ENCODE data around the gene TAF4B. TPM values are rescaled to one million over a fixed set of nuclear protein-coding genes. Genes with fewer than 3 reads are reported as not detected.
"Not testable (repeated sequence)": the region's sequence is repeated elsewhere in the genome, so short reads cannot be mapped to it uniquely, and the experiment has no call there.

TAF4B gene
- total and polyA plus RNA-seq, 2 of the 8 experiments (the other 6 are each of a cell fraction or from before 2014, with no cell fraction given): 9.3 to 19.8 TPM

DNA sequence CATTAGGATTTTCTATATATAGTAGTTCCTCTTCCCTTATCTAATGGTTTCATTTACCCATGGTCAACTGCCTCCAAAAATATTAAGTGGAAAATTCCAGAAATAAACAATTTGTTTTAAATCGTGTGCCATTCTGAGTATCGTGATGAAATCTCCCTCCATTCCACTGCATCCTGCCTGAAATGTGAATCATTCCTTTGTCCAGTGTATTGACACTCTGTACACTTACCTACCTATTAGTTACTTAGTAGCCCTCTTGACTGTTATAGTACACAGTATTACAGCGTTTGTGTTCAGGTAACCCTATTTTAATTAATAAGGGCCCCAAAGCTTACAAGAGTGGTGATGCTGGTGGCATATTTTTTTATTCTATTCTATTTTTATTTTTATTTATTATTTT, 26.2 kb downstream of the TAF4B start (continued):
- TF ChIP-seq E2F6 (IDR thresholded peaks at IDR 0.05): no peak
- TF ChIP-seq JUN (IDR thresholded peaks at IDR 0.05; ENCODE audit: low read depth, low read length): no peak
- no peak for TF ChIP-seq POU5F1 (IDR thresholded peaks at IDR 0.05; ENCODE audit: low read depth, low read length)

DNA sequence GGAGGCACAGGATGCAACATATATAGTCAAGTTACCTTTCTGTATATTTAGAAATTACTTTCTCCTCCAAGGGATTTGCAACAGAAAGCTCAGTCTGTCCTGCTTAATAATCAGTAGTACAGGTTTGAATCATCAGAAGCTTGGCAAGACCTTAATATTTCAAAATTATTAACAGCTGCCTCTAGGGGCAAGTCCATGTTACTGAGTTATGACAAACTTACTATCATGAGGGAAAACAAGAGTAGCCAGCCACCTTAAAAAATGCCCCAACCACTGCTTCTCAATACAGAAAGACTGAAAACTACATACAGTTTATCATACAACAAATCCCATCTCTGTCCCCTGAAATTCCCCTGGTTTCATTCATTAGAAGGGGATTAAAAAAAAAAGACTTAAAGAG, 28.6 kb downstream of the TAF4B start:
- not testable (repeated sequence) for DNase-seq (ENCODE audit: low read depth in 1 of 2, low spot score in 2 of 2); H3K56ac ChIP-seq (replicated peaks; ENCODE audit: insufficient read length, low read depth, low read length); H3K4me3 ChIP-seq (ENCODE audit: extremely low read depth in 1 of 4, insufficient read depth in 2 of 4, low read depth in 3 of 4, low read length in 4 of 4); H3K27ac ChIP-seq (ENCODE audit: low read depth, low read length); H3K4me1 ChIP-seq (replicated peaks in 1 of 4; ENCODE audit: control insufficient read depth in 3 of 4, insufficient read depth in 4 of 4, low read length in 3 of 4); H4K91ac ChIP-seq (replicated peaks; ENCODE audit: insufficient read length, low read length); H3K4me2 ChIP-seq (ENCODE audit: insufficient read depth in 1 of 2, low read depth in 2 of 2, low read length in 2 of 2); H3K9me3 ChIP-seq (ENCODE audit: insufficient read depth in 2 of 2, low read depth in 1 of 2, low read length in 1 of 2); H4K20me1 ChIP-seq (replicated peaks in 1 of 2; ENCODE audit: control insufficient read depth in 1 of 2, insufficient read depth in 2 of 2, low read length in 2 of 2); H3K79me1 ChIP-seq (ENCODE audit: low read depth, low read length); H2BK5ac ChIP-seq (ENCODE audit: low read depth, low read length); H2BK15ac ChIP-seq (ENCODE audit: low read length); H3K14ac ChIP-seq (ENCODE audit: insufficient read length); FAIRE-seq; H2AK5ac ChIP-seq (ENCODE audit: low read depth, low read length); H2BK20ac ChIP-seq (ENCODE audit: low read length); H3K36me3 ChIP-seq (ENCODE audit: control insufficient read depth in 2 of 4, insufficient read depth in 4 of 4, low read length in 3 of 4); H3K23me2 ChIP-seq (ENCODE audit: low read depth, low read length); H3K18ac ChIP-seq (ENCODE audit: extremely low read depth, low read length); H3K23ac ChIP-seq (ENCODE audit: insufficient read length); H2BK12ac ChIP-seq (ENCODE audit: low read depth, low read length); H4K5ac ChIP-seq (ENCODE audit: insufficient read length, low read depth, low read length); H2AFZ ChIP-seq (ENCODE audit: low read length); H3K9ac ChIP-seq (replicated peaks in 1 of 4; ENCODE audit: extremely low read depth in 1 of 4, low read depth in 3 of 4, low read length in 3 of 4); H2BK120ac ChIP-seq (replicated peaks; ENCODE audit: low read depth, low read length); H3K27me3 ChIP-seq (replicated peaks in 1 of 4; ENCODE audit: control insufficient read depth in 3 of 4, extremely low read depth in 1 of 4, insufficient read depth in 3 of 4, low read length in 3 of 4); H3K4ac ChIP-seq (replicated peaks; ENCODE audit: insufficient read length, low read depth, low read length); H4K8ac ChIP-seq (ENCODE audit: extremely low read depth, insufficient read depth, low read length)
- peaks cover 0 to 82% of the 10 kb centered on the region in 2 experiments; a peak in 3 of 4 replicates for H3K79me2 ChIP-seq (ENCODE audit: control insufficient read depth in 1 of 2, insufficient read depth in 2 of 2, low read length in 2 of 2)
- ChIA-PET POLR2A (ENCODE audit: partially characterized antibody) (interaction anchor here (1.4 kb wide), 1 partner anchor 9 kb away, joined by 4 read pairs; no protein-coding TSS in a partner anchor), CTCF (ENCODE audit: partially characterized antibody) (interaction anchor here (1.6 kb wide), 1 partner anchor 30 kb away, joined by 5 read pairs; no protein-coding TSS in a partner anchor)
